NCI-H1092 (cell line): ENCODE results near the gene EIF4A3.
"Not testable (repeated sequence)": the region's sequence is repeated elsewhere in the genome, so short reads cannot be mapped to it uniquely, and the experiment has no call there.

ENCODE experiments used
- DNase-seq: peaks from one replicate; lab custom pipeline; 2025; lab: John Stamatoyannopoulos, UW

EIF4A3 gene

GRCh38 chr17:80100035-80100323 lies 46.9 kb downstream of the EIF4A3 start:
- DNase-seq: no peak

DNA sequence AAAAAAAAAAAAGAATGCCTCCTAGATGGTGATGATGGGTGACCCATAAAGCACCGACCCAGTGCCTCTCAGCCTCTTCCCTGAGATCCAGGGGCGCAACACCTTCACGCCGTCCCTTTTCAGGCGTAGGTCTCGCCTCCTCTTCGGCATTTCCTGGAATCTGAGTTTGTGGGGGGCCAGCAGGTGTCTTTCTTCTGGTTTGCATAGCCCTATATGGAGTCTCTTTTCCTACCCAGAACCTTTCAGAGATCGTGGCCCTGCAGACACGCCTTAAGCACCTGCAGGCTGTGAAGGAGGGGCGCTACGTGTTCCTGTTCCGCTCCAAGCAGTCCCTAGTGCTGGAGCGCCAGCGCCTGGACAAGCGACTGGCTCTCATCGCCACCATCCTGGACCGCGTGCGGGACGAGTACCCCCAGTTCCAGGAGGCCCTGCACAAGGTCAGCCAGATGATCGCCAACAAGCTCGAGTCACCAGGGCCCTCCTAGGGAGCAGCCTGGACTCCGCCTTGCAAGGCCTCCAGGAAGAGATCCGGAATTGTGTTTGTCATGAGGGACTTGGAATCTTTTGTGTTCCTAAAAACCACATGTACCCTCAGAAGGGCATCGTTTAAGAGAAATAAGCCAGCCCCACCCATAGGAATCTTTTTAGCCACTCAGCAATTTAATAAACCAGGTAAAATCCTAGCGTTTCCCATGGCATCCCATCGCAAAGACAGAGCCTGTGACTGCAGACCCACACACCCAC lies 47.5 kb downstream of the EIF4A3 start:
- no peak for DNase-seq

DNA sequence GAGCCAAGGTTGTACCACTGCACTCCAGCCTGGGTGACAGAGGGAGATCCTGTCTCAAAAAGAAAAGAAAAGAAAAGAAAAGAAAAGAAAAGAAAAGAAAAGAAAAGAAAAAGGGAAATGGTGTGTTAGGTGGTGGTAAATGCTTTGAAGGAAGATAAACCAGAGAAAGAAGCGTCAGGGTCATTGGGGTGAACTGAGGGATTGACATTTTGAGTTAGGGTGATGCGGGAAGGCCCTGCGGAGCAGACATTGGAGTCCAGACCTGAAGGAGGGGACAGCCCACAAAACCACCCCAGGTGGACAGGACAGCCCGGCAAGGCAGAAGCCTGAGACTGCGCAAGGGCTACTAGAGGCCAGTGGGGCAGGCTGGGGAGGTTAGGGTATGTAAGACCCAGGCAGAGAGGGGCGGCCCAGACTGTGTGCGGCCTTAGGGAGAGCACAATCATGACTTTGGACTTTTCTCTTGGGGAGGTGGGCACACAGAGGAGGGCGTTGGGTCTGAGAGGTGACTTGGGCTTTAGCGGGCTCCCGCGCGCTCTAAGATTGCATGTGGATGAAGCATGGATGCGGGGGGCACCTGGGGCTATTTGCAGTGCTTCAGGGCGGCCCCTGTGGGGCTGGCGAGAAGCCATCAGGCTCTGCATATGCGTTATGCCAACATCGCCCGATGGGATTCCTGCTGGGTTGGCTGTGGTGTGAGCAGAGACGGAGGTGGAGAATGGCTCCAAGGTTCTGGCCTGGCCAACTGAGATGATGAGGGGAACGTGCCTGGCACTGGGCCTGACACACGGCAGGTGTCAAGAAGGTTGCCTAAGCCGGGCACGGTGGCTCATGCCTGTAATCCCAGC lies 48.9 kb downstream of the EIF4A3 start:
- DNase-seq: no peak

- no peak for DNase-seq
These were observed 49.8 kb downstream of the EIF4A3 start for GRCh38 chr17:80097127-80097621.

GRCh38 chr17:80096561-80097021 lies 50.3 kb downstream of the EIF4A3 start:
- no peak for DNase-seq

DNA sequence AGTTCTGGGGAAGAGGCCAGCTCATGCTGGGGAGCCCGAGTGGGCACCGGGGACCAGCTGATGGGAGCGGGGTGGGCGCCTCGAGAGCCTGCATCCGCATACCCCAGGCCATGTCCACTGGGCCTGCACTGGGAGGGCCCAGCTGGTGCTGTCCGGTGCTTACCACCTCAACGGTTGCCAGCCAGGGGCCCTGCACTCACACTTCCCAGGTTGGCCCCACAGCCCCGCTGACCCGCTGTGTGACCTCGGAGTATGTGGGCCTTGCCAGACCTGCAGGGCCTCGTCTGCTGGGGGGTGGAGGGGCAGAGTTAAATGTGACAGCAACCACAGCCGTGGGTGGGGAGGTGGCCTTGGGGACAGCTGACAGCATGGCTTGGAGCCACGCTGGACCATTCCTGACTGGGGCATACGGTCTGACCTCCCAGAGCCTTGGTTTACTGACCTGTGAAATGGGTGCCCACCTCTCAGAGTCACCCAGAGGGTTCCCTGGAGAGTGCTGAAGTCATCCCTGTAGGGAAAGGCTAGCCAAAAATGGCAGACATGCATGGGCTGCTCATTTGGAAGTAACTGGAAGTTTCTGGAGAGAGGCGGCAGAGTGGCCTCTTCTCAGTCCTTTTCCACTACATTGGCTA lies 51.0 kb downstream of the EIF4A3 start:
- DNase-seq: no peak

DNA sequence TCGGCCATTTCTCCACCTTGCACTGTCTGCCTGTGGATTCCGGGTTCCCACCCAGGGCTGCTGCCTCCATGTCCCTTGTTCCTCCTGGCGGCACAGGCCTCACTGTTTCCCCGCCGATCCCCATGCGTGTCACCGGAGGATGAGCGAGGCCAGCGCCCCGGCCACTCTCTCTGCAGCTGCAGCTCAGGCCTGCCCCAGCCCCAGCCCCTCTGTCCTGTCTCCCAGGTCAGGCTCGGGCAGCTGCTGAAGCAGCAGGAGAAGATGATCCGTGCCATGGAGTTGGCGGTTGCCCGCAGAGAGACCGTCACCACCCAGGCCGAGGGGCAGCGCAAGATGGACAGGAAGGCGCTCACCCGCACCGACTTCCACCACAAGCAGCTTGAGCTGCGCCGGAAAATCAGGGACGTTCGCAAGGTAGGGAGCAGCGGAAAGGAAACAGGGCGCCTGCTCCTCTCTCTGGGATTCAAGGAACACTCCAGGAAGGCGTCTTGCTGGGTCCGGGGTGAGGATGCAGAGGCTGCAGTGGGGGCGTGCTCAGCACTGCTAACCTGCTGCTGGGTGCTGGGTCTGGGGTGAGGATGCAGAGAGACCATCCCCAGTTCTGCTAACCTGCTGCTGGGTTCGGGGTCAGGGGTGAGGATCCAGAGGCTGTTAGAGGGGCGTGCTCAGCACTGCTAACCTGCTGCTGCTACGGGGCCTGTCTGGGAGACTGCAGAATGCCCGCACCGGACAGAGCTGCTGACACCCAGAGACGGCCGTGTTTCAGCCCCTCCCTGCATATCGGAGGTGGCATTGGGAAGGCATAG lies 51.7 kb downstream of the EIF4A3 start:
- DNase-seq: no peak

GRCh38 chr17:80092959-80093358 lies 54.0 kb downstream of the EIF4A3 start:
- no peak for DNase-seq

GRCh38 chr17:80091376-80091775 lies 55.6 kb downstream of the EIF4A3 start:
- no peak for DNase-seq

GRCh38 chr17:80090164-80090563 lies 56.8 kb downstream of the EIF4A3 start:
- not testable (repeated sequence) for DNase-seq

- DNase-seq: no peak
These were observed 57.2 kb downstream of the EIF4A3 start for GRCh38 chr17:80089762-80090161.

- no peak for DNase-seq
These were observed 59.3 kb downstream of the EIF4A3 start for GRCh38 chr17:80087346-80088265.

DNA sequence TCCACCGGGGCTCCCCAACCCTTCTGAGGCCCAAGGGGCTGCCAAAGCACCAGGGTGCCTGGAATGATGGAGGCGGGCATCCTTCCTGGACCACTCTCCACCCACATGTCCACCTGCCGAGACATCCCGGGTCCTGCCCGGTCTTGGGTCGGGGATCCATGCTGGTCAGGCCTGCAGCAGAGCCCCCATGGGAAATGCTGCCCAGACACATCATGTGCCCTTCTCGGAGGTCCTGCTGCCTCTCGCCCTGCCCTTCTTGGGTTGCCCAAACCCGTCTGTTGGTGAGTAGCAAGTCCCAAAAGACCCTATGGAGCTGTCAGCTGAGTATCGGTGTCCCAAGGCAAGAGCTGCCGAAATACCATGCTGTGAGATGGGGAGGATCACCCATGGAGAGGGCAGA lies 60.3 kb downstream of the EIF4A3 start:
- no peak for DNase-seq

DNA sequence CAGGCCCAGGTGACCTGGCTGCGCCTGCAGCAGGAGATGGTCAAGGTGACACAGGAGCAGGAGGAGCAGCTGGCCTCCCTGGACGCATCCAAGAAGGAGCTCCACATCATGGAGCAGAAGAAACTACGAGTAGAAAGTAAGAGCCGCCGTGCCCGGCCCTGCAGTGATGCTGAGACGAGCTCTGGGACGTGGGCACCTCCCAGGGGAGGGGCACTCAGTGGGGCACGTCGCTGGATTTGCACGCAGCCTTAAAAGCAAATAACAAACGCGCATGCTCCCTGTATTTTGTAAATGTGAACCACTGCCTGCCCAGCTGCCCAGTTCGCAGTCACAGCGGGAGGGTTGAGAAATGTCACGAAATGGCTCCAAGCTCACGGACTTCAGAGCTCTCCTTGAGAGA lies 60.8 kb downstream of the EIF4A3 start:
- DNase-seq: no peak

DNA sequence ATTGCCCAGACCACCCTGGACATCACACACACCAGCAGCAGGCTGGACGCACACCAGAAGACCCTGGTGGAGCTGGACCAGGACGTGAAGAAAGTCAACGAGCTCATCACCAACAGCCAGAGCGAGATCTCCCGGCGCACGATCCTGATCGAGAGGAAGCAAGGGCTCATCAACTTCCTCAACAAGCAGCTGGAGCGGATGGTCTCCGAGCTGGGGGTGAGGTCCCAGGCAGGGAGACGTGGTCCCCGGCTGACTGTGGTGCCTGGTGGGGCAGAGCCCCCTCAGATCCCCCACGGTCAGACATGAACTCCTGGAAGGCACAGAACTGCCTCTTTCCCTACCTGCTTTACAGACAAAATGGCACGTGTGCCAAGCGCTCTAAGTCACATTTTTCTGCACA lies 62.2 kb downstream of the EIF4A3 start:
- DNase-seq: no peak
